ENCODE results near the gene TUBGCP3.

- no peak for TF ChIP-seq CTCF (IDR thresholded peaks at IDR 0.05)
- TF ChIP-seq POLR2A (IDR thresholded peaks at IDR 0.05), result no peak
These were observed 42.1 kb downstream of the TUBGCP3 start for GRCh38 chr13:112545856-112546255.

All from uterus (tissue), 2 donors.